ENCODE results near the gene ARHGAP30. TPM values are rescaled to one million over a fixed set of nuclear protein-coding genes. Genes with fewer than 3 reads are reported as not detected.

Gene ARHGAP30
- total and polyA plus RNA-seq, 2 of the 8 experiments (the other 6 are each of a cell fraction or from before 2014, with no cell fraction given): 0.27 to 0.39 TPM

GRCh38 chr1:161054805-161055204 lies 14.9 kb downstream of the ARHGAP30 start:
- H4K5ac ChIP-seq (ENCODE audit: insufficient read length, low read depth, low read length): no peak overlapping the region
- H3K9ac ChIP-seq (replicated peaks in 1 of 4; ENCODE audit: extremely low read depth in 1 of 4, low read depth in 3 of 4, low read length in 3 of 4): no peak overlapping the region
- H3K4me3 ChIP-seq (ENCODE audit: extremely low read depth in 1 of 4, insufficient read depth in 2 of 4, low read depth in 3 of 4, low read length in 4 of 4): no peak overlapping the region
- no peaks in the 10 kb centered on the region for H3K4me1 ChIP-seq (replicated peaks in 1 of 4; ENCODE audit: control insufficient read depth in 3 of 4, insufficient read depth in 4 of 4, low read length in 3 of 4)
- no peak overlapping the region for H3K27ac ChIP-seq (ENCODE audit: low read depth, low read length)
- no peaks in the 10 kb centered on the region for H3K9me3 ChIP-seq (ENCODE audit: insufficient read depth in 2 of 2, low read depth in 1 of 2, low read length in 1 of 2)
- no peak overlapping the region for H2BK5ac ChIP-seq (ENCODE audit: low read depth, low read length)
- CTCF ChIA-PET (ENCODE audit: partially characterized antibody): interaction anchor here (0.6 to 2.5 kb wide), 18 partner anchors 9 to 85 kb away, joined by 3 to 12 read pairs (median 4); partner anchors contain the start of genes ARHGAP30, KLHDC9 and USF1
- H3K14ac ChIP-seq (ENCODE audit: insufficient read length): no peak overlapping the region
- no peak overlapping the region for H3K4ac ChIP-seq (replicated peaks; ENCODE audit: insufficient read length, low read depth, low read length)
- no peak overlapping the region for H4K91ac ChIP-seq (replicated peaks; ENCODE audit: insufficient read length, low read length)
- 0 out of 2 replicates have a peak overlapping the region, but pooled peaks have one; percentile 5 for H2BK15ac ChIP-seq (ENCODE audit: low read length)
- no peak overlapping the region for H2AFZ ChIP-seq (ENCODE audit: low read length)
- WGBS, 2 experiments (ENCODE audit: extremely low coverage in 1 of 2, insufficient coverage in 1 of 2, insufficient read length in 1 of 2, insufficient replicate concordance in 2 of 2, low coverage in 1 of 2, low lambda C conversion rate in 2 of 2, missing lambda C conversion rate in 1 of 2): 88% methylated on average over 7 of the region's 7 CpGs; no CpG with 5 or more reads in 1 of the 2 experiments
- no peak overlapping the region for H3K18ac ChIP-seq (ENCODE audit: extremely low read depth, low read length)
- no peaks in the 10 kb centered on the region for H3K79me2 ChIP-seq (ENCODE audit: control insufficient read depth in 1 of 2, insufficient read depth in 2 of 2, low read length in 2 of 2)
- no peak overlapping the region for H2AK5ac ChIP-seq (ENCODE audit: low read depth, low read length)
- no peak overlapping the region for H3K56ac ChIP-seq (replicated peaks; ENCODE audit: insufficient read length, low read depth, low read length)
- H2BK120ac ChIP-seq (replicated peaks; ENCODE audit: low read depth, low read length): no peak overlapping the region
- no peaks in the 10 kb centered on the region for H3K27me3 ChIP-seq (replicated peaks in 1 of 4; ENCODE audit: control insufficient read depth in 3 of 4, extremely low read depth in 1 of 4, insufficient read depth in 3 of 4, low read length in 3 of 4)
- H3K79me1 ChIP-seq (ENCODE audit: low read depth, low read length): no peaks in the 10 kb centered on the region
- H4K8ac ChIP-seq (ENCODE audit: extremely low read depth, insufficient read depth, low read length): no peak overlapping the region
- no peak overlapping the region for H2BK12ac ChIP-seq (ENCODE audit: low read depth, low read length)
- H3K4me2 ChIP-seq (ENCODE audit: insufficient read depth in 1 of 2, low read depth in 2 of 2, low read length in 2 of 2): no peak overlapping the region
- H2BK20ac ChIP-seq (ENCODE audit: low read length): no peak overlapping the region
- no peak for FAIRE-seq
- no peaks in the 10 kb centered on the region; the same call in 1 of the 2 replicates for H3K23me2 ChIP-seq (ENCODE audit: low read depth, low read length)
- no peak overlapping the region for H3K23ac ChIP-seq (ENCODE audit: insufficient read length)
- no peak for DNase-seq (ENCODE audit: low read depth in 1 of 2, low spot score in 2 of 2)
- H4K20me1 ChIP-seq (replicated peaks in 1 of 2; ENCODE audit: control insufficient read depth in 1 of 2, insufficient read depth in 2 of 2, low read length in 2 of 2): no peaks in the 10 kb centered on the region
- POLR2A ChIA-PET (ENCODE audit: partially characterized antibody): interaction anchor here (1.0 to 2.9 kb wide), 2 partner anchors 9 to 35 kb away, joined by 3 to 21 read pairs; partner anchors contain the start of gene USF1
- no peaks in the 10 kb centered on the region for H3K36me3 ChIP-seq (ENCODE audit: control insufficient read depth in 2 of 4, insufficient read depth in 4 of 4, low read length in 3 of 4)
- no peak for TF ChIP-seq TBP (IDR thresholded peaks at IDR 0.05; ENCODE audit: low read depth, low read length)
- no peak for TF ChIP-seq CBX5 (IDR thresholded peaks at IDR 0.05; ENCODE audit: low read depth, low read length)
- no peak for TF ChIP-seq CHD2 (IDR thresholded peaks at IDR 0.05; ENCODE audit: low read length)
- TF ChIP-seq E2F6 (IDR thresholded peaks at IDR 0.05): no peak
- no peak for TF ChIP-seq SAP30 (IDR thresholded peaks at IDR 0.05; ENCODE audit: insufficient read depth, insufficient replicate concordance, low read length)
- TF ChIP-seq RAD21 (IDR thresholded peaks at IDR 0.05 in 1 of 2, conservative IDR thresholded peaks at IDR 0.05 in 1 of 2; ENCODE audit: low read depth in 2 of 2, low read length in 2 of 2): peak; percentile 18 to 39; a peak in 2 of 4 replicates
- TF ChIP-seq SRF (IDR thresholded peaks at IDR 0.05; ENCODE audit: low read depth, low read length): no peak
- no peak for TF ChIP-seq SP4 (IDR thresholded peaks at IDR 0.05; ENCODE audit: low read length)
- TF ChIP-seq, protein P1, sequence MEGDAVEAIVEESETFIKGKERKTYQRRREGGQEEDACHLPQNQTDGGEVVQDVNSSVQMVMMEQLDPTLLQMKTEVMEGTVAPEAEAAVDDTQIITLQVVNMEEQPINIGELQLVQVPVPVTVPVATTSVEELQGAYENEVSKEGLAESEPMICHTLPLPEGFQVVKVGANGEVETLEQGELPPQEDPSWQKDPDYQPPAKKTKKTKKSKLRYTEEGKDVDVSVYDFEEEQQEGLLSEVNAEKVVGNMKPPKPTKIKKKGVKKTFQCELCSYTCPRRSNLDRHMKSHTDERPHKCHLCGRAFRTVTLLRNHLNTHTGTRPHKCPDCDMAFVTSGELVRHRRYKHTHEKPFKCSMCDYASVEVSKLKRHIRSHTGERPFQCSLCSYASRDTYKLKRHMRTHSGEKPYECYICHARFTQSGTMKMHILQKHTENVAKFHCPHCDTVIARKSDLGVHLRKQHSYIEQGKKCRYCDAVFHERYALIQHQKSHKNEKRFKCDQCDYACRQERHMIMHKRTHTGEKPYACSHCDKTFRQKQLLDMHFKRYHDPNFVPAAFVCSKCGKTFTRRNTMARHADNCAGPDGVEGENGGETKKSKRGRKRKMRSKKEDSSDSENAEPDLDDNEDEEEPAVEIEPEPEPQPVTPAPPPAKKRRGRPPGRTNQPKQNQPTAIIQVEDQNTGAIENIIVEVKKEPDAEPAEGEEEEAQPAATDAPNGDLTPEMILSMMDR (IDR thresholded peaks at IDR 0.05; ENCODE audit: control extremely low read depth in 1 of 3, insufficient read depth in 1 of 3, low read depth in 1 of 3, low read length in 3 of 3): peak; percentile 48 to 64 (median 49); a peak in 3 of 4 replicates
- TF ChIP-seq EP300 (IDR thresholded peaks at IDR 0.05; ENCODE audit: borderline replicate concordance in 1 of 2, low read depth in 2 of 2, low read length in 2 of 2): no peak

All from H1 (cell line).